ENCODE measurements around the gene DCTN2.

GRCh38 chr12:57549203-57549908 lies 2.4 kb upstream of the DCTN2 start:
- TF ChIP-seq, protein P1, sequence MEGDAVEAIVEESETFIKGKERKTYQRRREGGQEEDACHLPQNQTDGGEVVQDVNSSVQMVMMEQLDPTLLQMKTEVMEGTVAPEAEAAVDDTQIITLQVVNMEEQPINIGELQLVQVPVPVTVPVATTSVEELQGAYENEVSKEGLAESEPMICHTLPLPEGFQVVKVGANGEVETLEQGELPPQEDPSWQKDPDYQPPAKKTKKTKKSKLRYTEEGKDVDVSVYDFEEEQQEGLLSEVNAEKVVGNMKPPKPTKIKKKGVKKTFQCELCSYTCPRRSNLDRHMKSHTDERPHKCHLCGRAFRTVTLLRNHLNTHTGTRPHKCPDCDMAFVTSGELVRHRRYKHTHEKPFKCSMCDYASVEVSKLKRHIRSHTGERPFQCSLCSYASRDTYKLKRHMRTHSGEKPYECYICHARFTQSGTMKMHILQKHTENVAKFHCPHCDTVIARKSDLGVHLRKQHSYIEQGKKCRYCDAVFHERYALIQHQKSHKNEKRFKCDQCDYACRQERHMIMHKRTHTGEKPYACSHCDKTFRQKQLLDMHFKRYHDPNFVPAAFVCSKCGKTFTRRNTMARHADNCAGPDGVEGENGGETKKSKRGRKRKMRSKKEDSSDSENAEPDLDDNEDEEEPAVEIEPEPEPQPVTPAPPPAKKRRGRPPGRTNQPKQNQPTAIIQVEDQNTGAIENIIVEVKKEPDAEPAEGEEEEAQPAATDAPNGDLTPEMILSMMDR (IDR thresholded peaks at IDR 0.05; ENCODE audit: insufficient read depth, low read depth, low read length): no peak
- TF ChIP-seq EZH2 (IDR thresholded peaks at IDR 0.05; ENCODE audit: insufficient read depth, low read length): no peak

Data from astrocyte (in vitro differentiated cells and primary cell).